Activated naive CD4-positive, alpha-beta T cell treated with anti-CD3 and anti-CD28 coated beads, Interleukin-2, amount 50 U/mL, for 24 hours (primary cell): ENCODE data around the gene ACSM3.
"Not testable (repeated sequence)": the region's sequence is repeated elsewhere in the genome, so short reads cannot be mapped to it uniquely, and the experiment has no call there.

ENCODE experiments used
- H3K27ac Mint-ChIP-seq: one replicate; pipeline ENCODE4 v1.8.0; 2021; ENCODE audit warnings: mild to moderate bottlenecking, mixed read lengths
- H3K27me3 Mint-ChIP-seq: one replicate; pipeline ENCODE4 v1.8.0; 2021; ENCODE audit warnings: mixed read lengths
- H3K36me3 Mint-ChIP-seq: one replicate; pipeline ENCODE4 v1.8.0; 2021; ENCODE audit warnings: mixed read lengths
- H3K4me1 Mint-ChIP-seq: one replicate; pipeline ENCODE4 v1.8.0; 2021; ENCODE audit warnings: mixed read lengths
- H3K4me3 Mint-ChIP-seq: one replicate; pipeline ENCODE4 v1.8.0; 2021; ENCODE audit warnings: mild to moderate bottlenecking, mixed read lengths
- H3K9me3 Mint-ChIP-seq: one replicate; pipeline ENCODE4 v1.8.0; 2021; ENCODE audit warnings: mixed read lengths

ACSM3 gene, protein sequence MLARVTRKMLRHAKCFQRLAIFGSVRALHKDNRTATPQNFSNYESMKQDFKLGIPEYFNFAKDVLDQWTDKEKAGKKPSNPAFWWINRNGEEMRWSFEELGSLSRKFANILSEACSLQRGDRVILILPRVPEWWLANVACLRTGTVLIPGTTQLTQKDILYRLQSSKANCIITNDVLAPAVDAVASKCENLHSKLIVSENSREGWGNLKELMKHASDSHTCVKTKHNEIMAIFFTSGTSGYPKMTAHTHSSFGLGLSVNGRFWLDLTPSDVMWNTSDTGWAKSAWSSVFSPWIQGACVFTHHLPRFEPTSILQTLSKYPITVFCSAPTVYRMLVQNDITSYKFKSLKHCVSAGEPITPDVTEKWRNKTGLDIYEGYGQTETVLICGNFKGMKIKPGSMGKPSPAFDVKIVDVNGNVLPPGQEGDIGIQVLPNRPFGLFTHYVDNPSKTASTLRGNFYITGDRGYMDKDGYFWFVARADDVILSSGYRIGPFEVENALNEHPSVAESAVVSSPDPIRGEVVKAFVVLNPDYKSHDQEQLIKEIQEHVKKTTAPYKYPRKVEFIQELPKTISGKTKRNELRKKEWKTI

DNA sequence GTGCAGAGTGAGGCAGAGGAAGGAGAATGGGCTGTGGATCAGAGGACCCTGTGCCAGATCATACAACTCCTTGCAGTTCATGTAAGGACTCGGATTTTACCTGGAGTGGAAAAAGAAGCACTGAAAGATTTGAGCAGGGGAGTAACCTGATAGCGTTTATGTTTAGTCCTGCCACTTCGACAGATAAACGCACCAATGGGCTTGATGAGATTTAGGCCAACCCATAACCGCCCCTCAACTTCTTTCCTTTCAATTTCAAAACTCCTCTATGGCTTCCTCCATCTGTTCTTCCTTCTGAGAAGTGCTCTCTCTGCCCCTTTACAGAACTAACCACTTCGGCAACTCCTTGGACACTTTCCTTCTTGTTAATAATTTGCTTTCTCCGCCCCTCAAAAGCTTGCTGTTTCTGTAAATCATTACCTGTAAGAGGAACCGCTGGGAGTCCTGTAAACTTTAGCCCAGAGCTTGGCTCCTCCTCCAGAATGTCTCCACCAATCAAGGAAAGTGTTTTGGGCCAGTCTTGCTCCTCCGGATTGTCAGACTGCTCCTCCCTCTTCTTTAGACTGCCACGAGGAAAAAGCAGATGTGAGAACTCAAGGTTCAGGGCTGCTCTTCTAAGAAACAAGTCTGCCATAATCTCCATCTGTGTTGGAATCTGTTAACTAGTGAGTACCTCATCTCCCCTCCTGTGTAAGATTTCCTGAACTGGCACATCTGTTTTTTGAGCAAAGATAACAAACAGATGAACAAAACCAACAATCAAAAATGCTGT is at the start of gene ACSM3:
Gene ACSM3, plus strand, starts transcription at position 554 of the 772 bp plus-strand sequence. CDS start 6,021 bp downstream, outside the sequence.
- peaks cover 16% of the 10 kb centered on the region for H3K36me3 Mint-ChIP-seq
- H3K4me3 Mint-ChIP-seq = peak within 1 kb of the TSS; percentile 96
- H3K27ac Mint-ChIP-seq = peak within 1 kb of the TSS; percentile 98
- H3K4me1 Mint-ChIP-seq = peaks cover 38% of the 10 kb centered on the region
- no peaks in the 10 kb centered on the region for H3K27me3 Mint-ChIP-seq
- H3K9me3 Mint-ChIP-seq = no peaks in the 10 kb centered on the region

DNA sequence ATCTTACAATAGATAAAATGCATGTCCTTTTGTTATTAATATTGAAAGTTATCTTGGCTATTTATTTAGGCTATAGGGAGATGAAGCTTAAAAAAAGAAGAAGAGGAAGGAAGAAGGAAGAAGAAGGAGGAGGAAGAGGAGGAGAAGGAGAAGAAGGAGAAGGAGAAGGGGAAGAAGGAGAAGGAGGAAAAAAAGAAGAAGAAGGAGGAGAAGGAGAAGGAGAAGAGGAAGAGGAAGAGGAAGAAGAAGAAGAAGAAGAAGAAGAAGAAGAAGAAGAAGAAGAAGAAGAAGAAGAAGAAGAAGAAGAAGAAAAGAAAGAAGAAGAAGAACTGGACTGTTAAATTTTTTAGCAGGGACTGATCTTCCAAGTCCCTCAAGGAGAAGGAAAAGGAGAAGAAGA is 46.1 kb upstream of the ACSM3 start:
- H3K27me3 Mint-ChIP-seq, H3K4me1 Mint-ChIP-seq, H3K4me3 Mint-ChIP-seq, H3K9me3 Mint-ChIP-seq, H3K36me3 Mint-ChIP-seq, H3K27ac Mint-ChIP-seq: not testable (repeated sequence)

DNA sequence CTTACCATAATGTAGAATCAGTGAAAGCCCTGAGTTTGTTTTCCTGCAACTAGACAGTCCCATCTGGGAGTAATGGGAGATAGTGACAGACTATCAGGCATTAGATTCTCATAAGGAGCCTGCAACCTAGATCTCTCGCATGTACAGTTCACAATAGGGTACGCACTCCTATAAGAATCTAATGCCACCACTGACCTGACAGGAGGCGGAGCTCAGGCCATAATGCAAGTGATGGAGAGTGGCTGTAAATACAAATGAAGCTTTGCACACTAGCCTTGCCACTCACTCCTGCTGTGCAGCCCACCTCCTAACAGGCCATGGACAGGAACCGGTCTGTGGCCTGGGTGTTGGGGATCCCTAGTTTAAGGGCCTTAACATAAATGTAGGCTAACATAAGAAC is 43.6 kb upstream of the ACSM3 start:
- Mint-ChIP-seq H3K4me3 (no peak overlapping the region), H3K36me3 (peaks cover 3% of the 10 kb centered on the region), H3K9me3 (no peaks in the 10 kb centered on the region), H3K4me1 (no peaks in the 10 kb centered on the region), H3K27me3 (no peaks in the 10 kb centered on the region), H3K27ac (no peak overlapping the region)

DNA sequence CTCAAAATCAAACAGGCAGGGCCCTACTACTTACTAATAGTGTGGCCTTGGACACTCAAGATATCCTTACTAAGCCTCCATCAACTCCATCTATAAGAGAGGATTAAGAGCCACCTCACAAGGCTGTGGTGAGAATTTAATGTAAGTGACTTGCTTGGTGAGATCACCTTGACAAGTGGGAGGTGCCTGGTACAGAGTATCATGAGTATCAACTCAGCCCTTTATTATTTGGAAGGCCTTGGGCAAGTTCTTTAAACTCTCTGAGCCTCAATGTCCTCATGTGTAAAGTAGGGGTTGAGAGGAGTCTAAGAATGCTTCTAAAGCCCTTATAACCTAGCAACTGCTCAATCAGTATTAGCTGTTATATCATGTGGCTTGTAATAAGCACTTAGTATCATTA is 37.2 kb upstream of the ACSM3 start:
- H3K9me3 Mint-ChIP-seq = no peaks in the 10 kb centered on the region
- H3K4me3 Mint-ChIP-seq = no peak overlapping the region
- H3K27ac Mint-ChIP-seq = no peak overlapping the region
- H3K27me3 Mint-ChIP-seq = no peaks in the 10 kb centered on the region
- H3K36me3 Mint-ChIP-seq = peaks cover 2% of the 10 kb centered on the region
- H3K4me1 Mint-ChIP-seq = no peaks in the 10 kb centered on the region

DNA sequence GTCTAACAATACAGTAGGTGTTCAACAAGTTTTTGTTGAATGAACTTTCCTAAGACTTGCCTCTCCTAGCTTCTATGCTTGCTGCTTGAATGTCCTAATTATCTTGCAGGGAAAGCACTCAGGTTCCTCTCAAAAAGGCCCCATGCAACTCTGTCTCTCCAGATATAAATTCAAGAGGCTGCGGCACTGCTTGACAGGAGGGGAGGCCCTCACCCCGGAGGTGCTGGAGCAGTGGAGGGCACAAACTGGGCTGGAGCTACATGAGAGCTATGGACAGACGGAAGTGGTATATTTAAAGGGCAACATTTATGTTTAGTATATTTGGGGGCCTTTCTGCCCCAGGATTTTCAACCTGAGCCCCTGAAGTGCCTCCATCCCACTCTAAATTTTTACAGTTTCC is 36.6 kb upstream of the ACSM3 start:
- H3K27me3 Mint-ChIP-seq = no peaks in the 10 kb centered on the region
- H3K27ac Mint-ChIP-seq = no peak overlapping the region
- H3K36me3 Mint-ChIP-seq = peaks cover 2% of the 10 kb centered on the region
- H3K9me3 Mint-ChIP-seq = no peaks in the 10 kb centered on the region
- peaks cover 2% of the 10 kb centered on the region for H3K4me1 Mint-ChIP-seq
- H3K4me3 Mint-ChIP-seq = no peak overlapping the region

DNA sequence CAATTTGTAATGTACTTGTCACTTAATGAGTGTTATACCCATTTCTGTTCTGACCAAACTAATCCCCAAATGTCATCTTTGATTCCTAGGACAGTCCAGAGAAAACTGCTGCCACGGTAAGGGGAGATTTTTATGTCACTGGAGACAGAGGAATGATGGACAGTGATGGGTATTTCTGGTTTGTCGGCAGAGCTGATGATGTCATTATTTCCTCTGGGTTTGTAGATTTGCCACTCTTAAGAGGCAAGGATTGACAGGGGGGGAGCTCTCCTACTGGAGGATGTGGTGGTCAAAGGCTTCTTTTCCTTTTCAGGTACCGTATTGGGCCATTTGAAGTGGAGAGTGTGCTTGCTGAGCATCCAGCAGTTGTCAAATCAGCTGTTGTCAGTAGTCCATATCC is 34.7 kb upstream of the ACSM3 start:
- Mint-ChIP-seq H3K9me3 (no peaks in the 10 kb centered on the region), H3K4me1 (peaks cover 8% of the 10 kb centered on the region), H3K36me3 (peaks cover 4% of the 10 kb centered on the region), H3K27ac (no peak overlapping the region), H3K27me3 (no peaks in the 10 kb centered on the region), H3K4me3 (no peak overlapping the region)

DNA sequence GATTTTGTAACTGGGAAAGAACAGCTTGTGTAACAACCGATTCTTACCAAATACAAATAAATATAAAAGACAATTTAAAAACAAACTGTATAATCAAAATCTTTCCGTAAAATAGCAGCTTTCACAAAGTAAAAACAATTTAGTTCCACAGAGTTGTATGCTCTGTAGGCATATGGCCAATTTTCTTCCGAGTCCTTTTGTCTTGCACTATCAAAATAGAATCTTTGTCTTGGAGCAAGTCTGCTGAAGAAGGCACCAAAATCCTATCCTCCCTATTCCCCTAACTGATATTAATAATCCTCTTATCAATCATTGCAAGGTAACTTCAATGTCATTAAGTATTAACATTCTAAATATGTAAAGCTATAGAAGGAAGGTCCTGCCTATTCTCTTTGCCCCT is 29.8 kb upstream of the ACSM3 start:
- peaks cover 14% of the 10 kb centered on the region for H3K36me3 Mint-ChIP-seq
- H3K4me1 Mint-ChIP-seq = peaks cover 35% of the 10 kb centered on the region
- no peaks in the 10 kb centered on the region for H3K27me3 Mint-ChIP-seq
- no peaks in the 10 kb centered on the region for H3K9me3 Mint-ChIP-seq
- peak overlapping the region; percentile 89 for H3K27ac Mint-ChIP-seq
- H3K4me3 Mint-ChIP-seq = no peak overlapping the region

DNA sequence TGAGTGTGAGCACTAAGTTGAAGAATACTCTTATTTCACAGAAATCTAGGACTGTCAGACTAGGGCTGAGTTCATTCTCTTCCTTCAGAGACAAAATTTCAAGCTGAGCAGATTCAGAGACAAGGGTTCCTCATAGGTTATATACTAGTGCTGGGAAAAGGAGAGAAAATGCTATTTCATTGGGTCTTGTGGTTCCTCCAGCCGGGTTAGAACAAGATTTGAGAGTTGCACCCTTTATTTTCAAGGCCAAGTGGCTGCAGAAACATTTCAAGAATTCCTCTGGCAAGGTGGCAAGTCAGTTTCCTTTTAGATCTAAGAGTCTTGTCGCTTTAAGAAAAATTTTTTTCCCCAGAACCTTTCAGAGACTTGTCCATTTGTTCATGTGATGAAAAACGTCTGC is 29.0 kb upstream of the ACSM3 start:
- peaks cover 37% of the 10 kb centered on the region for H3K4me1 Mint-ChIP-seq
- peak overlapping the region; percentile 85 for H3K27ac Mint-ChIP-seq
- H3K36me3 Mint-ChIP-seq = peaks cover 14% of the 10 kb centered on the region
- H3K27me3 Mint-ChIP-seq = no peaks in the 10 kb centered on the region
- no peak overlapping the region for H3K4me3 Mint-ChIP-seq
- H3K9me3 Mint-ChIP-seq = no peaks in the 10 kb centered on the region

DNA sequence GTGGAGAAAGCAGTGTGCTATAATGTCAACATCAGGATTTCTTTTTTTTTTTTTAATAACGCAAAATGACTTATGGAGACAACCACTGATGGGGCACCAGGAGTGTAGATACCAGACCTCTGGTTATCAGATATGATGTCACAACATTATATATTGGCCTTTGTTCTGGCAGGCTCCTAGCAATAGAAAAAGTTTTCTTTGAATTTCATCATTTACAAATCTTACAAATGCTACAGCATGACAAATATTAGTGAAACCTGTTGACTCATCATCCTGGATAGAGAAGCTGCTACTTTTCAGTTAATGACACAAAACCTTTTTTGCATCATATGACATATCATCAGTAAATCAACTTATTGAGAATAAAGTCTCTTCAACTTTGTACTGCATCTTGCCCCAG is 28.3 kb upstream of the ACSM3 start:
- H3K36me3 Mint-ChIP-seq = peaks cover 14% of the 10 kb centered on the region
- no peaks in the 10 kb centered on the region for H3K9me3 Mint-ChIP-seq
- peaks cover 44% of the 10 kb centered on the region for H3K4me1 Mint-ChIP-seq
- no peaks in the 10 kb centered on the region for H3K27me3 Mint-ChIP-seq
- peak overlapping the region; percentile 85 for H3K27ac Mint-ChIP-seq
- peak overlapping the region; percentile 23 for H3K4me3 Mint-ChIP-seq

DNA sequence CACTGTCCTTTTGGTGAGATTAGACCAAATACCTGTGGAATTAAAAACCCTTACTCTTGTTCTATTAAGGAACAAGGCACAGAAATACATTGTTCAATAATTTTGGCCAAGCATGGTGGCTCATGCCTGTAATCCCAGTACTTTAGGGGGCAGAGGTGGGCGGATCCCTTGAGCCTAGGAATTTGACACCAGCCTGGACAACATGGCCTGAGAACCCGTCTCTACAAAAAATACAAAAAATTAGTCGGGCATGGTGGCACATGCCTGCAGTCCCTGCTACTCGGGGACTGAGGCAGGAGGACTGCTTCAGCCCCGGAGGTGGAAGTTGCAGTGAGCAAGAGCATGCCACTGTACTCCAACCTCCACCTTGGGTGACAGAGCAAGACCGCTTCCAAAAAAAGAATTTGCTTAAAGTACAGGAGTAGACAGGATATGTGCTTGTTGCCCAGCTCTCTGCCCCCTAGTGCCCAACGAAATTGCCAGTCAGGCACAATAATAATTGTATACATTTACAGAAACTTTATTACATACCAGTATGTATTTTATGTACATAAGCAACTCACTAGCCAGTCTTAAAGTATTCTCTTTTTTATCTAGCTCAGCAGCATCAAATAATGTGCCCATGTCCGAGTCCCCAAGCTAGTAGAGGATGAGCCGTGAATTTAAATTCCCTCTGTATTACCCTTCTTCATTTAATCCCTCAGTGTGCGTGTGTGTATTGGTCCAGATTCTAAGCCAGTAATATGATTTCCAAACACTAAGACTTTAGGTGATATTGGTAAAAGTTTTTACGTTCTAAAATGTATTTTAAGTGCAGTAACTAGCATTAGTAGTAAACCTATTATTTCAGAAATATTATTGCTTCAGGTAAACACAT is 23.6 kb upstream of the ACSM3 start:
- Mint-ChIP-seq H3K4me1 (peaks cover 40% of the 10 kb centered on the region), H3K27ac (peak overlapping the region; percentile 85), H3K4me3 (peak overlapping the region; percentile 97), H3K36me3 (peaks cover 10% of the 10 kb centered on the region), H3K9me3 (no peaks in the 10 kb centered on the region), H3K27me3 (no peaks in the 10 kb centered on the region)

DNA sequence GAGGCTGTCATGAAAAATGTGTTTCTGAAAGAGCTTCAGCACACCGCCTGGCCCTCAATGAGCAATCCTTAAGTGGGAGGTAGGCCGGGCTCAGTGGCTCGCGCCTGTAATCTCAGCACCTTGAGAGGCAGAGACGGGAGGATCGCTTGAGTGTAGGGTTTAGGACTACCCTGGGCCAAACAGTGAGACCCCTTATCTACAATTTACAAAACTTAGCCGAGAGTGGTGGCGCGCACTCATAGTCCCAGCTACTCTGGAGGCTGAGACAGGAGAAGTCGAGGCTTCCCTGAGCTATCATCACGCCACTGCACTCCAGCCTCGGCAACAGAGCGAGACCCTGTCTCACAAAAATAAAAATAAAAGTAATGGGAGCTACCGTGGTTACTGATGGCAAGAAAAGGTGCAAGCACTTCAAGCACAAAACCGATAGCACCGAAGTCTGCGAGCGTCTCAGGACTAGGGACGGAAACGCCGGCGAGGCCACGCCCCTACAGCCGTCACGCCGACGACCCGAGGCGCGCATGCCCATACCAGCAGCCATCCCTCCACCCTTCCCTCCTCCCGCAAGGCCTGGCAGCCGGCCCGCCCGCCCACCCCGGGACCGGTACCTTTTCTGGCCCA is 22.8 kb upstream of the ACSM3 start:
- Mint-ChIP-seq H3K27me3 (no peaks in the 10 kb centered on the region), H3K36me3 (peaks cover 5% of the 10 kb centered on the region), H3K27ac (peak overlapping the region; percentile 98), H3K4me1 (peaks cover 32% of the 10 kb centered on the region), H3K9me3 (no peaks in the 10 kb centered on the region), H3K4me3 (peak overlapping the region; percentile 97)

DNA sequence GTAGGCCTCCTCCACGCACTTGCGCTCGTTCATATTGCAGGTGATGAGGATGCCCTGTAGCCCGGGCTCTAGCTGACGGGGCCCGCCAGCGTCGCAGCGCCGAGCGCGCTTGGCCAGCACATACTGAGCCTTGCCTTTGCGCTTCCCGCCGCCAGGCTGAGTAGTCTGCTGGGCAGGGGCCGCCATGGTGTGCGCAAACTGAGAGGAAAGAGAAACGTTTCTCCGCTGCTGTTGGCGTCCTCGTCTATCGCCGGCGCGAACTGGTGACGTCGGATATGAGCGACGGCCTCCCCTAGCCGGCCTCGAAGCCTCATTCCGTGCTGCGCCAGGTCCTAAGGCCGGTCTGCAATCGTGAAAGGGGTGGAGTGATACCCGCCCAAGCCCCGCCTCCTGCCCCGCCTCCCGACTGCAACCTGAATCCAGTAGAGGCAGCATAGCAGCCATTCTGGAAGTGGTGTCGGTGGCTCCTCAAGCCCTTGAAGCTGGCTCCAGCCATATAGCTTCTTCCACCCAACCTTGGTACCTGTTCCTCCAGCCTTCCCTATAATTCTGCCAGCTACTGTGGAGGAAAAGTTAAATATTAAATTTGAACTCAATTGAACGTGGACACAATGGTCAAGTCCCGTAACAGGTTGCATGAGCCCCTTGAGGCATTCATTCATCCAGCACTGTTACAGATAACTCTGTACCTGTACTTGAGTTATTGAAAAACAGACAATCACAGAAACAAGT is 22.1 kb upstream of the ACSM3 start, which contains the start of gene THUMPD1:
Gene THUMPD1, minus strand, starts transcription at position 265 of the 732 bp plus-strand sequence. Its CDS starts 79 bp downstream, at position 186.
- peak within 1 kb of the TSS; percentile 98 for H3K27ac Mint-ChIP-seq
- no peaks in the 10 kb centered on the region for H3K27me3 Mint-ChIP-seq
- H3K36me3 Mint-ChIP-seq = peaks cover 4% of the 10 kb centered on the region
- no peaks in the 10 kb centered on the region for H3K9me3 Mint-ChIP-seq
- peak within 1 kb of the TSS; percentile 97 for H3K4me3 Mint-ChIP-seq
- H3K4me1 Mint-ChIP-seq = peaks cover 28% of the 10 kb centered on the region

DNA sequence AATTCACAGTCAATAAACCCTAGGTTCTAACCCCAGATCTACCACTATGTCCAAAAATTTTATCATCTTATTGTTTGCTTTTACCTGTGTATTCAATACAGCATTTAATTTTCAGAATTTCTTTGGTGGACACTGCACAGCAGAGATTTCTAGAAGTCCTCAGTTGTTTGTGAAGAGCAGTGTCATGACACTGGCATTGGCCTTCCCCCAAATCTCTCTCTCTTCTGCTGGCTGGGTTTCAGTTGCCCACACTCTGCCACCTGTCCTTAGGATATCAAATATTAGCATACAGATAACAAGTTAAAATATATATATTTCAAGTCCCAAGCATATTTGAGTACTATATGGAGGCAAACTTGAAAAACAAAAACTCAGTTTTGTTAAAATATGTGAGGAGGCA is 20.2 kb upstream of the ACSM3 start:
- H3K4me3 Mint-ChIP-seq = no peak overlapping the region
- peaks cover 20% of the 10 kb centered on the region for H3K4me1 Mint-ChIP-seq
- peaks cover 6% of the 10 kb centered on the region for H3K36me3 Mint-ChIP-seq
- H3K9me3 Mint-ChIP-seq = peaks cover 6% of the 10 kb centered on the region
- H3K27ac Mint-ChIP-seq = no peak overlapping the region
- H3K27me3 Mint-ChIP-seq = no peaks in the 10 kb centered on the region

DNA sequence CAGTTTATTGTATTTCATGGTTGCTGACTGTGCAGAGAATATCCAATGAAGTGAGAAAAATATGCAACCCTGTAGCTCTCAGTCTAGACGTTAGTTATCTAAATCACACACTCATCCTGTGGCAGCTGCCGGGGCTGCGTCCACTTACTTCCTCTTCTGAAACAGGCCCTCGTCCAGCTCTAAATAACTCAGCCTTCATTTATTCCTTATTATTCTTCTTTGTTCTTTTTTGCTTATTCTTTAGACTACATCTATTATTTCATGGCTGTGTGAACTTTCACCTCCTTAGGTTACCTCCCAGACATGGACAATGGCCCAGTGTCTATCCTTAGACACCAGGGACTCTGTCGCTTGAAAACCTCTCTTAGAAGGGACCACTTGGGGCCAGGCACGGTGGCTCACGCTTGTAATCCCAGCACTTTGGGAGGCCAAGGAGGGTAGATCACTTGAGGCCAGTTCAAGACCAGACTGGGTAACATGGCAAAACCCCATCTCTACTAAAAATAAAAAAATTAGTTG is 18.8 kb upstream of the ACSM3 start:
- Mint-ChIP-seq H3K27ac (no peak overlapping the region), H3K36me3 (peaks cover 6% of the 10 kb centered on the region), H3K9me3 (peaks cover 6% of the 10 kb centered on the region), H3K4me1 (peaks cover 12% of the 10 kb centered on the region), H3K27me3 (no peaks in the 10 kb centered on the region), H3K4me3 (no peak overlapping the region)
